ENCODE measurements around the gene SRBD1.

GRCh38 chr2:45361666-45362065, 249.4 kb downstream of the SRBD1 start:
- TF ChIP-seq CTCF (IDR thresholded peaks at IDR 0.05) (no peak), ZFX (IDR thresholded peaks at IDR 0.05; ENCODE audit: borderline replicate concordance) (no peak)

Measured in 22Rv1 (cell line).